Effector memory CD4-positive, alpha-beta T cell (primary cell): ENCODE measurements around the gene FAM89B.

ENCODE experiments used
- DNase-seq, 3 donors: peaks; one replicate each; pipeline ENCODE4 v3.0.0-alpha.2; 2020
- H3K27ac ChIP-seq: 2 replicates; pipeline ENCODE4 v1.7.0; 2013; ENCODE audit warnings: mild to moderate bottlenecking, low read length, moderate library complexity; ENCODE audit not compliant: insufficient read depth, poor library complexity, severe bottlenecking
- H3K27me3 ChIP-seq: replicated peaks from 2 replicates; pipeline ENCODE4 v1.7.0; 2013; ENCODE audit warnings: mild to moderate bottlenecking, low read length; ENCODE audit not compliant: insufficient read depth, control insufficient read depth, poor library complexity, severe bottlenecking
- H3K36me3 ChIP-seq: 2 replicates; pipeline ENCODE4 v1.7.0; 2013; ENCODE audit warnings: mild to moderate bottlenecking, low read length, moderate library complexity; ENCODE audit not compliant: control insufficient read depth, insufficient read depth
- H3K4me1 ChIP-seq: 2 replicates; pipeline ENCODE4 v1.7.0; 2013; ENCODE audit warnings: low read length, mild to moderate bottlenecking; ENCODE audit not compliant: control insufficient read depth, insufficient read depth, poor library complexity, severe bottlenecking
- H3K4me3 ChIP-seq: 2 replicates; pipeline ENCODE4 v1.7.0; 2013; ENCODE audit warnings: low read length, low read depth, mild to moderate bottlenecking; ENCODE audit not compliant: insufficient read depth, poor library complexity, severe bottlenecking
- H3K9me3 ChIP-seq: 2 replicates; pipeline ENCODE4 v1.7.0; 2013; ENCODE audit warnings: mild to moderate bottlenecking, low read length, moderate library complexity; ENCODE audit not compliant: control insufficient read depth

Gene FAM89B

DNA sequence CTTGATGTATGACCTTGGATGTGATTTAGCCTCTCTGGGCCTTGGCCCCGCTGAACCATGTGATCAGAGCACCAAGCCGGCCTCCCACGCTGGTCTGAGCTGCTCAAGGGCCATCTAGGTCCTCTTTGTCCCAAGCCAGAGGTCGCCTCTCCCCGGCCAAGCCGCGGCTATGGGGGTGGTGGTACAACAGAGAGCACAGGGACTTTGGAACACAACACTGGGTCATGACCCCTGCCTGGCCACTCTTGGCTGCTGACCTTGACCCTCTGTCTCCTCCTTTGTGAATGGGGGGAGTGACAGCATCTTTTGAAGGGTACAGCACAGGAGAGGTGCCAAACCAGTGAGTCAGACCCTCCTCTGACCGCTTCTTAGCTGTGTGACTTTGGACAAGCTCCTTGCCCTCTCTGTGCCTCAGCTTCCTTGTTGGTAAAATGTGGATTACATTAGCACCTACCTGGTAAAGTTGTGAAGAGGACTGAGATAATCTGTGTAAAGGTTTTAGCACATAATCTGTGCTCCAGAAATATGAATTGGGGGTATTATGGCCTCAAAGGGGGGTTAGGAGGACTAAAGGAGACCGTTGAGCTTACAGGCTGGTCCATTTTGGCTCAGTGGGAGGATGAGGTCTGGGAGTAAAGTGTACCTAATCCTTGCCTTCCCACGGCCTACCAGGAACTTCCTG is 42.7 kb upstream of the FAM89B start:
- H3K4me3 ChIP-seq: no peak overlapping the region
- no peak for DNase-seq
- H3K9me3 ChIP-seq: no peaks in the 10 kb centered on the region
- peak overlapping the region; percentile 5 for H3K27ac ChIP-seq
- no peaks in the 10 kb centered on the region for H3K27me3 ChIP-seq
- H3K36me3 ChIP-seq: peaks cover 41% of the 10 kb centered on the region
- peaks cover 19% of the 10 kb centered on the region for H3K4me1 ChIP-seq

DNA sequence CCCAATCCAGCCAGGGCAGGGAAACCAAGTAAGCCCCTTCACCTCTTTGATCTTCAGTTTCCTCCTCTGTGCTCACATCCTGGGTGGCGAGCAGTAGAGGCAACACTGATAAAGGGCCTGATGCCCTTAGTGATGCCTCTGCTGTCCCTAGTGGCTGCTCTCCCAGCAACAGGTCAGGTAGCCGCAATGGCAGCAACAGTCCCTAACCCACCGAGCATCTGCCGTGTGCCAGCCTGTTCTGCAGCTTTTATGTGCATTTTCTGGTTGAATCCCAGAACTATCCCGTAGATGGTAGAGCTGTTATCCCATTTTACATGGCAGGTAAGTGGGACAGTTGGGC is 42.2 kb upstream of the FAM89B start:
- Histone ChIP-seq H3K27ac (peak overlapping the region; percentile 5), H3K4me3 (no peak overlapping the region), H3K27me3 (no peaks in the 10 kb centered on the region), H3K36me3 (peaks cover 44% of the 10 kb centered on the region), H3K4me1 (peaks cover 19% of the 10 kb centered on the region), H3K9me3 (no peaks in the 10 kb centered on the region)
- DNase-seq: no peak

DNA sequence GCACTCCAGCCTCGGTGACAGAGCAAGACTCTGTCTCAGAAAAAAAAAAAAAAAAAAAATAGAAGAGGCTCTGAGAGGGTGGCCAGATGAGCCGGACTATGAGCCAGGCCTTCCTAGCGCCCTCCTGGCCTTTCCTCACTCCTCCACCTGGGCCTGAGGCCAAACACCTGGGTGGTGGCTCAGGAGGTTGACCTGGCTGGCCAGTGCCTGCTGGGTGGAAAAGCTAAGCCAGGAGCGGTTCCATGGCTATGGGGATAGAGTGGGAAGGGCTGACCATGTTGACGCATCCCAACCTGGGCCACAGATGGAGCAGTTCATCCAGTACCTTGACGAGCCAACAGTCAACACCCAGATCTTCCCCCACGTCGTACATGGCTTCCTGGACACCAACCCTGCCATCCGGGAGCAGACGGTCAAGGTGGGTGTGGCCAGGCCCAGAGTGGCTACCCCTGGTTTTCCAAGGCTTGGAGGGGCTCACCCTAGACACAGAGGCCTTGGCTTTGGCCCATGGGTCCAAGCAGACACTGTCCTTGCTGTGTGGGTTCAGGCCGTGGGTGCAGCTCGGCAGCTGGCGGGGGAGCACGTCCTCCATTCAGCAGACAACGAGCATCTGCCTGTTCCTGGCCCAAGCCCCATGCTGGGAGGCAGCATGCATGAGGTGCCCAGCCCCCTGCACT is 39.8 kb upstream of the FAM89B start:
- Histone ChIP-seq H3K36me3 (peaks cover 62% of the 10 kb centered on the region), H3K4me3 (no peak overlapping the region), H3K9me3 (no peaks in the 10 kb centered on the region), H3K27me3 (no peaks in the 10 kb centered on the region), H3K4me1 (peaks cover 10% of the 10 kb centered on the region), H3K27ac (no peak overlapping the region)
- DNase-seq: no peak

DNA sequence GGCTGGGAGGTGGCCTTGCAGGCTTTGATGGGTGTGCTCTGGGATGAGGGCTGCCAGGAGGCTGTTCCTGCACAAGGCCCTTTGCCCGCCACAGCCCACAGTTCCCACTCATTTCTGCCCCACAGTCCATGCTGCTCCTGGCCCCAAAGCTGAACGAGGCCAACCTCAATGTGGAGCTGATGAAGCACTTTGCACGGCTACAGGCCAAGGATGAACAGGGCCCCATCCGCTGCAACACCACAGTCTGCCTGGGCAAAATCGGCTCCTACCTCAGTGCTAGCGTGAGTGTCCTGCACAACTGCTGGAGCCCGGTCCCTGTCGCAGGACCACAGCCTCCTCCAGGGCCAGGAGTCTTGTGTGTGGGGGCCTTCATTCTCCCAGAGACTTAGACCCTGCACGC is 37.2 kb upstream of the FAM89B start:
- H3K4me3 ChIP-seq: no peak overlapping the region
- peaks cover 63% of the 10 kb centered on the region for H3K36me3 ChIP-seq
- H3K4me1 ChIP-seq: peaks cover 8% of the 10 kb centered on the region
- no peak for DNase-seq
- H3K27ac ChIP-seq: no peak overlapping the region
- no peaks in the 10 kb centered on the region for H3K9me3 ChIP-seq
- no peaks in the 10 kb centered on the region for H3K27me3 ChIP-seq

DNA sequence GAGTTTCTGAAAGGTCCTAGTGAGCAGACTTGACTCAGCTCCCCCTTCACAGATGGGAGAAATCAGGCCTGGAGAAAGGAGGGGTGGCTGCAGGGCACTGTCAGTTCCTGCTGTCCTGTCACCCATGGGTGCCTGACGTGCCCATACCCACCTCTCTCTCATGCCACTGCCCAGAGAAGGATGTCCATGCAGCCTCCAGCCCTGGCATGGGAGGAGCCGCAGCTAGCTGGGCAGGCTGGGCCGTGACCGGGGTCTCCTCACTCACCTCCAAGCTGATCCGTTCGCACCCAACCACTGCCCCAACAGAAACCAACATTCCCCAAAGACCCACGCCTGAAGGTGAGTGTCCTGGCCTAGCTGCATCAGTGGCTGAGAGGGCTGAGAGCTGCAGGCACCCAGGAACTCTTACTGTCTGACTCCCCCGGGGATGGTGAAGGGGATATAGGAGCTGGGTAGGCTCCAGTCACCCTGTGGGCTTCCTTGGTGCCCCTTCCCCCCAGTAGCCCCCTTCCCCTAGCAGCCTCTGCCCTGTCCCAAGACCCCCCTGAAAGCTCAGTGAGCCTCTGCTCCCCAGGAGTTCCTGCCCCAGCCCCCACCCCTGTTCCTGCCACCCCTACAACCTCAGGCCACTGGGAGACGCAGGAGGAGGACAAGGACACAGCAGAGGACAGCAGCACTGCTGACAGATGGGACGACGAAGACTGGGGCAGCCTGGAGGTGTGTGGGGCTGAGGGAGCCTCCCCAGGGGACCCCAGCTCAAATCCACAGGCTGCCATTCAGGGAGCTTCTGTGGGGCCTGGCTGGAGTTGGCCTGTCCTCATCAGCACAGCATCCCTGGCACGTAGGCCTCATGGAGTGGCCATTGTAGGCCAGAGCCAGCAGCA is 35.7 kb upstream of the FAM89B start:
- H3K9me3 ChIP-seq: no peaks in the 10 kb centered on the region
- H3K4me1 ChIP-seq: peaks cover 14% of the 10 kb centered on the region
- H3K4me3 ChIP-seq: no peak overlapping the region
- DNase-seq: no peak
- H3K27ac ChIP-seq: no peak overlapping the region
- H3K27me3 ChIP-seq: no peaks in the 10 kb centered on the region
- H3K36me3 ChIP-seq: peaks cover 47% of the 10 kb centered on the region

DNA sequence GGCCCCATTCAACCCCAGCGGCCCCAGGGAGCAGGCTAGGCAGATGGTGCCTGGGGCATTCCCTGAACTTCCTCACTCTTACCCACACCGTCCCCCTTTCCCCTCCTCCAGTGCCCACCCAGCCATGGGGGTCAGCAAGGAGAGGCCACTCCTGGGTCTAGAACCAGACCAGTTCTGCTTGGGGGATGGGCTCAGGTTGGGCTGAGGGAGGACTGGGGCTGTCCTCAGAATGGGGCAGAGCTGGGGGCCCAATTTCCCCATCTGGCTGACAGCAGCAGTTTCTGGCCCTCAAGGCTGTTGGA is 35.1 kb upstream of the FAM89B start:
- no peak for DNase-seq
- peaks cover 44% of the 10 kb centered on the region for H3K36me3 ChIP-seq
- no peak overlapping the region for H3K27ac ChIP-seq
- no peaks in the 10 kb centered on the region for H3K9me3 ChIP-seq
- H3K4me1 ChIP-seq: peaks cover 14% of the 10 kb centered on the region
- H3K27me3 ChIP-seq: no peaks in the 10 kb centered on the region
- H3K4me3 ChIP-seq: no peak overlapping the region

DNA sequence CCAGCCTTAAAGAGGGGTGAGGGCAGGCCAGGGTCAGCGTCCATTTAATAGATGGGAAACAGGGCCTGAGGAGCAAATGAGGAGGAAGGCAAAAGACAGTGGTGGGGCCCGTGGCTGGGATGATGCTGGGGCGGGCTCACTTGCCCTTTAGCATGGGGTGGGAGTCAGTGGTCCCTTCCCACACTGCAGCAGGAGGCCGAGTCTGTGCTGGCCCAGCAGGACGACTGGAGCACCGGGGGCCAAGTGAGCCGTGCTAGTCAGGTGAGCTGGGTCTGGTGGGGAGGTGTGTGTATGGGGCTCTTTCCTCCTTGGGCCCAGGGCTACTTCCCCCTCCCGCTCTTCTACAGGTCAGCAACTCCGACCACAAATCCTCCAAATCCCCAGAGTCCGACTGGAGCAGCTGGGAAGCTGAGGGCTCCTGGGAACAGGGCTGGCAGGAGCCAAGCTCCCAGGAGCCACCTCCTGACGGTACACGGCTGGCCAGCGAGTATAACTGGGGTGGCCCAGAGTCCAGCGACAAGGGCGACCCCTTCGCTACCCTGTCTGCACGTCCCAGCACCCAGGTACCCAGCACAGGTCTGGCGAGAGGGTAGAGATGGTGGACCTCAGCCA is 34.6 kb upstream of the FAM89B start:
- Histone ChIP-seq H3K4me3 (no peak overlapping the region), H3K36me3 (peaks cover 39% of the 10 kb centered on the region), H3K27me3 (no peaks in the 10 kb centered on the region), H3K9me3 (no peaks in the 10 kb centered on the region), H3K27ac (no peak overlapping the region), H3K4me1 (peaks cover 14% of the 10 kb centered on the region)
- DNase-seq: no peak

DNA sequence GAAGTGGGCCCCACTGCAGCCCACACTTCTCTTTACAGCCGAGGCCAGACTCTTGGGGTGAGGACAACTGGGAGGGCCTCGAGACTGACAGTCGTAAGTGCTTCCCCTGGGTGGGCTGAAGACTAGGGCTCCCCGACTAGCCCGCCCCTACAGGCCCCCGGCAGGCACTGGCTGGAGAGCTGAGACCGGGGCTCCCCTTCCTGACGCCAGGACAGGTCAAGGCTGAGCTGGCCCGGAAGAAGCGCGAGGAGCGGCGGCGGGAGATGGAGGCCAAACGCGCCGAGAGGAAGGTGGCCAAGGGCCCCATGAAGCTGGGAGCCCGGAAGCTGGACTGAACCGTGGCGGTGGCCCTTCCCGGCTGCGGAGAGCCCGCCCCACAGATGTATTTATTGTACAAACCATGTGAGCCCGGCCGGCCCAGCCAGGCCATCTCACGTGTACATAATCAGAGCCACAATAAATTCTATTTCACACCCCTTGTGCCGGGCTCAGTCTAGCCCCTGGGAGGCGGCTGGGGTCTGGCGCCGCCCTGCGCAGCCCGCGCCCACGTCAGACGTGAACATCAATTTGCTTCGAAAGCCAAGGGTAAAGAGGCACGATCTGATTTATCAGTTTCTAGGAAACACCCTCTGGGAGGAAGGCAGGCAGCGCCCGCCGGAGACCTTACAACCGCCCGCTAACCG is 34.0 kb upstream of the FAM89B start:
- H3K27me3 ChIP-seq: no peaks in the 10 kb centered on the region
- no peak overlapping the region for H3K4me3 ChIP-seq
- no peaks in the 10 kb centered on the region for H3K9me3 ChIP-seq
- H3K36me3 ChIP-seq: peaks cover 32% of the 10 kb centered on the region
- H3K4me1 ChIP-seq: peaks cover 14% of the 10 kb centered on the region
- no peak for DNase-seq
- H3K27ac ChIP-seq: no peak overlapping the region

DNA sequence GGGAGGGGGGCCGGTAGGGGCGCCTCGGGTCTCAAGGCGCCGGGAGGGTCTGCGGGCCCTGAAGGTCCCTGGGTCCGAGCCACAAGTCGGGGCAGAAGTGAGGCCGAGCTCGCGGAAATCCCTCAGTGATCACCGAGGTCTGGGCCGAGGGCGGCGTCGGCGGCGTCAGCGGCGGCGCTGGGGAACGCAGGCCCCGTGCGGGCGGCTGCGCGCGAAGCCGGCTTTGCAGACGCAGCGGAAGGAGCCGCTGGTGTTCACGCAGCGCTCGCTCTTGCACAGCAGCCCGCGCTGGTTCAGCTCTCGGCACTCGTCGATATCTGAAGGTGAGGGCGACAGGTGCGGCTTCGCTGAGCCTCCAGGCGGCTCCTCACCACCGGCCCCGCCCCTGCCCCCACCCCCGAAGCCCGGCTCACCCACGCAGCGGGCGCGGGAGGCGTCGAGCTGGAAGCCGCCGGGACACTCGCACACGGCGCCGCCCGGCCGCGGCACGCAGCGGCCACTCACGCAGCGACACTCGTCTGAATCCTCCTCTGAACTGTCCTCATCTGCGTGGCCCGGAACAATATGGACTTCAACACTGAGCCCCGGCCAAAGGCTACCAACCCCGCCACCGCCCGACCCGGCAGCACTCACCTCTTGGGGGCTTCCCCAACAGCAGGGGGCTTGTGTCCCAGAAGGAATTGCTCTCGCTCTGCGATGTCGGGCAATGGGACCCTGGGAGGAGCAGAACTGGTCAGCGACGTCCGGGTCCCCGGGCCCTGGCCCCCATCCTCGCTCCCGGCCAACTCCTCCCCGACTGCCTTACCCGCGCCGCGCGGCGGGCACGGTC is 33.2 kb upstream of the FAM89B start:
- H3K9me3 ChIP-seq: no peaks in the 10 kb centered on the region
- H3K27me3 ChIP-seq: no peaks in the 10 kb centered on the region
- peaks cover 30% of the 10 kb centered on the region for H3K36me3 ChIP-seq
- H3K4me3 ChIP-seq: no peak overlapping the region
- peak overlapping the region; percentile 66 for H3K27ac ChIP-seq
- H3K4me1 ChIP-seq: peaks cover 14% of the 10 kb centered on the region
- DNase-seq: no peak
